SHP77 (cell line): ENCODE measurements around the gene MLPH.

Source experiments
- DNase-seq, 2 experiments: peaks; one replicate each; lab custom pipeline; 2025; lab: John Stamatoyannopoulos, UW

The MLPH gene

DNA sequence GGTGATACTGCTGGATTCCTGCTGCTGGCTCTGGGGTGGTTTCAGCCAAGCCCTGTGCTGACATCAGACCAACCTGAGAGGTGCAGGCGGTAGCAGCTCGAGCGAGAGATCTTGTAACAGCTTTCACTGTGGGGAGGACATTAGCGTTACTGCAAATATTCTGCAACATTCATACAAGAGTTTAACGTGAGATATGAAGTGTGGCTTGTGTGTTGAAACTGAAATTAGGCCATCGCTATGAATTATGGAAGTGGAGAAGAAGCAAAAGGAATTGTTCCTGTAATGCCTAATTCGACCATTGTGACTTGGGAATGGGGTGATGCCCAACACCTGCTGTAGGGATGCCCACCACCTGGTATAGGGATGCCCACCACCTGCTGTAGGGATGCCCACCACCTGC lies 6.5 kb upstream of the MLPH start:
- DNase-seq, result no peak

DNA sequence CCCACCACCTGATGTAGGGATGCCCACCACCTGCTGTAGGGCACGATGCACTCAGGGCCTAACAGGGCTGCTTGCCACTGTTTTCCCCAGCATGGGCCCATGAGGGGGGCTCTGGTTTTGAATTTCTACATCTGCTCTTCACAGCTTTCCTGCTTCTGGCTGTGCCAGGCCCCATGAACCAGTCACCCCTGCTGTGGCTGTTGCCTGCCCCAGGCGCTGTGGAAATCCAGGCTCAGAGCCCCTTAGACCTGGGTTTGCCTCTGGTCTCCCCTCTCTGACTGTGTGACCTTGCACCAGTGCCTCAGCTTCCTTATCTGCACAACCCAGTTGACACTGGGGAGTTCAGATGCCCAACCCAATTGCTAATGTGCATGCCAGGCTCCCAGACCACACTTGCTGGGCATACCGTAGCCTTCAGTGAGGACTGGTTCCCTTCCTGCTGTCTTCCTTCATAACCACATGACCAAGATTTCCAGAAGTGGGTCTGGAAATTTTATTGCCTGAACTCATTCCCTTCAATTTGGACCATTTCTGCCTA lies 6.0 kb upstream of the MLPH start:
- no peak for DNase-seq

DNA sequence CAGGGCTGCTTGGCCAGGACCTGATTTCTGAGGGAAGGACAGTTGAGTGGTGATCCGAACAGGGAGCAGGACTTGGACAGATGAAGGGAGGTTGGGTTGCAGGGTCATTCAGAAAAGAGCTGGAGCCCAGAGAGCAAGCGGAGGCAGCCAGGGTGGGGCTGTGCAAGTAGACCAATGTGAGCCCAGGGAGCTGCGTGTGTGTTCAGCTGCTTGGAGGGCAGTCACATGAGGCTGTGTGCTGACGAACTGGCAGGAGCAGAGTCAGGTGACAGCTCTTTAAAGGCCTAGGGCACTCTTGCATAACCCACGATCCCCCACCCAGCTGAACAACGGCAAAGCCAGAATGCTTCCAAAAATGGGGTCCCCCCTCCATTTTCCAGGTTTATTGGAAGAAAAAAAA lies 4.6 kb upstream of the MLPH start:
- peak; percentile 96 to 98 for DNase-seq

DNA sequence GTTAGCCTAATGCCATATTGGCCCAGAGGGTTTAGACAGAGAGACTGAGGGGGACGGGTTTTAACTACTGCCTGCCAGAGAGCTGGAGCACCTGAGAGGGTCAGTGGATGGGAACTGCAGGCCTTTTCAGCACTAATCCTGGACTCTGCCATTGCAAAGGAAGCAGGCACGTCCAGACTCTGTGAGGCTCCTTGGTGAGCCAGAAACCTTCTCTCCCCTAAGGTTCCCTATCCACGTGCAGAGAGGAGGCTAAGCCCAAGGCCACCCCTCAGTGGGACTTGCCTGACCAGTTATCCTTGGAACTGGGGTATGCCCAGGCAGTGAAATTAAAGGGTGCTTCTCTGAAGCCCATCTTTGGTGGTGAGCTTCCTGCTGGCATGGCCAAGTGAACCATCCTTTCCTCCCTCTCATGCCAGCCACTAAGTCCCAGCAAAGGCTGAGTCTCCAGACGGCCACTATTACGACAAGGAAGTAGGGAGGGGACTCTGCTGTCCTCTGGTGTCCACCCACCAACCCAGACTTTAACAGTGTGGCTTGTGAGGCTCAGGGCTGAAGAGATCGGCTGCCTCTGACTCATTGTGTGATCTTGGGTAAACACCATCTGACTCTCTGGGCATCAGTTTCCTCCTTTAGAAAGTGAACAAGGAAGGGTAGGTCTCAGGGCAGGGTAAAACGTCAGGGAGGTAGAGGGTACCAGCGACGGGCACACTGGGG lies 3.9 kb upstream of the MLPH start:
- DNase-seq, result peak; percentile 21 to 36

DNA sequence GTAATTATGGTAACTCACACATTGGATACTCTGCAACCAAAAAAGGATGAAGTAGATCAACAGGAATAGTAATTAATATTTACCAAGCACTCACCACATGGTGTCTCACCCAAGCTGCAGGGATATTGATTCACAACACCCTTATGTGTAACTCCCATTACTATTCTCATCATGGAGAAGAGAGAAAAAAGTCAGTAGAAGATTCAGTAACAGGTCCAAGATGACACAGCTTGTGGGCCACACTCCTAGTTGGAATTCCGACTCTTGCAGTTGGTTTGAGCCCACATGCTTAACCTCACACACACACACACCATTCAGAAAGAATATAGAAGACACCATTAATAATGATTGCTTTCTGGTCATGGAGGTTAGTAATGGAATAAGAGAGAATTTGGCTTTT lies 1.7 kb upstream of the MLPH start:
- DNase-seq, result no peak

DNA sequence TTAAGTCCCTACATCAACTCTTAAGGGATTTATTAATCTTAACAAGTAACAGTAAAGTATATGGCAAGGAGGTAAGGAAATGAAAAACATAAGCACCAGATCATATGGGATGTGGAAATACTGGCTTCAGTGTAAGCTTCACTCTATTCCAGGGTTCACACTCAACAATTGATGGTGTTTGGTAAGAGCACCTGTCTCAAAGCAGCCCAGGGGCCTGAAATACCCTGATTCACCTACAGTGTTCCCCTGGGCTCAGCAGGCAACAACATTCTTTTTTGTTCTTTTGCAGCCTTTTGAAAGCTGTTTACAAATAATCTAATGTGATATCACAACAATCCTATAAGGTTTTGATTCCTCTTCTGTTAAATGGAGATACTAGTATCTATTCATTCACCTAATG lies 1.2 kb upstream of the MLPH start:
- no peak for DNase-seq

DNA sequence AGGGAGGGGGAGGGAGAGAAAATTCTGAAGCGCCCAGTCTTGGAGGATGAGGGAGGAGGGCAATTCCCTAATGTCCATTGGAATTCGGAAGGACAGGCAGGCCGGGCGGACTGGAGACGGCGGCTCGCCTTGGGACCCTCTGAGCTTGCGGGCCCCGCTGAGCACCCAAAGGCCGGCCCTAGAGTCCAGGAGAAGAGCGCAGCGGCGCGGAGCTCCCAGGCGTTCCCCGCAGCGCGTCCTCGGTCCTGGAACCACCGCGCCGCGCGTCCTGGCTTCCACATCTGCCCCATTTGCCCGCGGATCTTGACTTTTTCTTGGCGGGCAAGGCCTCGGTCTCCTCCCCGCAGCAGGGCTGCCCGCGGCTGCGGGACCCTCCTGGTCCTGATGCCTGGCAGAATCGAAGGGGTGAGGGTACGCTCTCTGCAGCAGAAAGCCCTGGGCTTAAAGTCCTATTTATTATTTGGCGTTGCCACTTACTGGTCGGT lies 675 bp upstream of the MLPH start:
- no peak for DNase-seq

DNA sequence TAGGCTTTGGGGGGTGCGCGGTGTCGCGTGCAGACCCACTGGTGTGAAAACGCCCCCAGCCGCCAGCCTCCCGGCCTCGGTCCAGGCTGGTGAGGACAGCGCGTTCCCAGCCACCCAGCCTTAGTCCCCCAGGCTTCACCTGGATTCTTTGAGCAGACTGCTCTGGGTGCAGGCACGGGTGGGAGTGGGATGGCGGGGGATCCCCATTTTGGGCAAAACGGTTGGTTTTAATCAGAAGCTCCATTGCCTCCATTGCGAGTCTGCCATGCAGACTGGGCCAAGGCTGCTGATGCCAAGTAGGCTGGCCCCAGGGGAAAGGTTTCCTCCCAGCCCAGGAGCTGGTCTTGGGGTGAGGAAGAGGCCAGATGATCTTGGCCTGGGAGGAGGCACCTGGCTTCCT lies 445 bp downstream of the MLPH start:
- no peak for DNase-seq

DNA sequence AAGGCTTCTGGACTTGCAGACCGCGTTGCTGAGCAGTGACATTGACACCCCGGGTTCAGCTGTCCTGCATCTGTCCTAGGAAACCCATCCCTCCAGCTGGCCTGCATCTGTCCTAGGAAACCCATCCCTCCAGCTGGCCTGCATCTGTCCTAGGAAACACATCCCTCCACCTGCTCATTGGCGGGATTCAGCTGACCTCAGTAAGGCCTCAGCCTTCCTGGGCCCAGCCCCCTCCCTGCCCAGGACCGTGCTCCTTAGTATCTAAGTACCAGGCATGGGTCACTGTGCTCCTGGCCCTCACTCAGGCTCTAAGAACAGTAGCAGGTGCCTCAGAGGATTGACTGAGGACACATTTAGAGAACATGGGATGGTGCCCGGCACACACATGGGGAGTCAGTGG lies 1.2 kb downstream of the MLPH start:
- DNase-seq, result peak in 1 of 2 experiments; percentile 27

DNA sequence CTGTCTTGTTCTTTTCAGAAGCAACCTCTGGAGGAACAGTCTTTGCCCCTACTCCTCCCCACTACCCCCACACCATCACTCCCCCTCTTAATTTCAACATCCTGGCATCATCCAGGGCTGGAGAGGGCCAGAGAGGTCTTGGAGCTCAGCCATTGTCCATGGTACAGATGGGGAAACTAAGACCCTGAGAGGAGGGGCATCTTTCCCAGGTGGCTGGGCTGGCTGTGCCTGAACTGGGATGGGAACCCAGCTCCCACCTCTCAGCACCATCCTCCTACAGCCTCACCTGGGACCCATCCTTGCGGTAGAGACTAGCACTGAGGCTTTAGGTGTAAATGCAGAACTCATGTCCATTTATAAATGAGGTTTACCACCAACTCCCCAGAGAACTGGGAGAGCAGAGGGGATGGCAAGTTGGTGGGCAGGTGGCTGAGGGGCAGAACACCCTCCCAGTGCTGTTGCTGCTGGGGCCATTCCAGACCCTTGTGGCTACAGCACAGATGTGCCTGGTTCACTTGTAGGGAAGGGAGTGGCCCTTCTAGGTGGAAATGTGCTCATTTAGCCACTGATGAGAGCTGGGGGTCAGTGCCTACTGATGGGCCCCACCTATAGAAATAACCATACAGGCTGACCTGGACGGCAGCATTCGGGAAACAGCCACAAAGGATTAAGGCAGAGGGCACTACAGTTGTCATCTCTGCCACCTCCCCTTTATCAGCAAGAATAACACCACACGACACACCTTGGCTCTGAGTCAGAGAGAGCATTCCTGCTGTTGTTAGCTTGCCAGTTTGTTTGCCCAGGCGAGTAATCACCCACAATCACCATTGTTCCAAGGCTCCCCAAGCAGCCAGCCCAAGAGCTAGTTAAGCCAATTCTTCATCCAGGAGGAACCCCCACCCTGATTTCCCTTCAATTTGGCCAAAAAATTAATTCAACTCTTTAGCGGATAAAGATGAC lies 2.1 kb downstream of the MLPH start:
- DNase-seq, result no peak

DNA sequence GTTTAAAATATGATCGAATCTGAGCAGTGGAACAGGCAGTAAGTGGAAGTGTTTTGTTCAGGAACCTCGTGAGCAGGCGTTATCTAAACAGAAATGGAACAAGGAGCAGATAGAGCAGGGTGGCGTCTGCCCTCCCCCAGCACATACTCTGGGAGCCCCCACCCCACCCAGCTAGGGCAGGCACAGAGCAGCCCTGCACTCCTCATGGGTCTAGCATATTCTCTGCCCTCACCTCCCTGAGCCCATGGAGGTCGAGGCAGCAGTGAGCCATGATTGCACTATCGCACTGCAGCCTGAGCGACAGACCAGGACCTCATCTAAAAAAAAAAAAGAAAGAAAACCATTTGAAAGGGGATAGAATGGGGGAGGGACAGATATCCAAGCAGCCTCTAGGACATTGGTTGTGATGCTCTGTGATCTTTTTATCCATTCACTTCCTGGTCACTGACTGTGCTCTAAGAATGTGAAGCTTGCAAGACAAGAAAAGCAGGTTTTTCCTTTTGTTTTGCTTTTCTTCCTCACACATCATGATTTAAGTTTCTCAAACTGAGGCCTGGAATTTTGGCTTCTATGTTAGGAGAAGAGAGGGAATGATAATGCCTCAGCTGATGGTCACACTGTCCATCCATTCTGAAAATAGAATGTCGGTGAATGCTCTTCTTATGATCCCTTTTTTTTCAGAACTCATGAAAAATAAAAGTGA lies 3.1 kb downstream of the MLPH start:
- DNase-seq, result no peak

DNA sequence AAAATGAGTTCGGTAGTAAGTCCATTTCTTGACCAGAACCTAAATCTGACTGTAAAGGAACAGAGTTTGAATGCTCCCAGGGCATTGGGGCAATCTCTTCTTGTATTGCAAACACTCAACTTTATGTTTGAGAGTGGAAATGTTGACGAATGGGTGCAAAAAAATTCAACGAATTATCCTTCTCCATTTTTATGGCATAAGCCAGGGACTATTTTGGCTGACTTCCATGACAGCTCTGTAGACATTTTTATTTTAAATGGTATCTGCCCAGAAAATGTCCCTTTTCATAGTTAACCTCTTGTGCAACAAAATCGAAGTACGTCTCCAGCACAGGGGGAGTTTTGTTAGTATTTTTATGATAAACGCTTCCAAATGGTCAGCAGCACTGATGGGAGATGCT lies 3.7 kb downstream of the MLPH start:
- DNase-seq, result no peak

DNA sequence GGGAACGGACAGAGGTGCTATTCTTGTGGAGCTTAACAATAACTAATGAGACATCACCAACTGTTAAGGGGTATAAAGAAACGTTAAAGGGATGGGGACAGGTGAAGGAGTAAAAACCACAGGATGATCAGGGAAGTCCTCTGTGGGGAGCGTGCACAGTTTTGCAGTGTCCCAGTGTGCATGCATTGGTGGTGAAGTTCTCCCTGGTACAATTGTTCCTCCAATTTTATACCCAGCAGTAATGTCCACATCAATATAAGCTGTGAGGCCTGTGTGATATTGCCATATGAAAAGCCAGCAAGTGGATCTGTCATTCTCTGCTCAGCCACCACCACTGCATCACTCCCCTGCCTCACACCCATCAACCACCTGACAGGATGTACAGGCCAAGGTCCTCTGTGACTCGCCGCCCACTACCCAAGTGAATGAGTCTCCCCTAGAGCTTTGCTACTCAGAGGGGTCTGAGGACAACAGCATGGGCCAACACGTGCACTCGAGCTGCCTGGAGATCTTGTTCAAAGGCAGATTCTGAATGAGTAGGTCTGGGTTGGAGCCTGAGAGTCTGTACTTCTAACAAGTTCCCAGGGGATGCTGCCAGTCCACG lies 4.6 kb downstream of the MLPH start:
- no peak for DNase-seq

DNA sequence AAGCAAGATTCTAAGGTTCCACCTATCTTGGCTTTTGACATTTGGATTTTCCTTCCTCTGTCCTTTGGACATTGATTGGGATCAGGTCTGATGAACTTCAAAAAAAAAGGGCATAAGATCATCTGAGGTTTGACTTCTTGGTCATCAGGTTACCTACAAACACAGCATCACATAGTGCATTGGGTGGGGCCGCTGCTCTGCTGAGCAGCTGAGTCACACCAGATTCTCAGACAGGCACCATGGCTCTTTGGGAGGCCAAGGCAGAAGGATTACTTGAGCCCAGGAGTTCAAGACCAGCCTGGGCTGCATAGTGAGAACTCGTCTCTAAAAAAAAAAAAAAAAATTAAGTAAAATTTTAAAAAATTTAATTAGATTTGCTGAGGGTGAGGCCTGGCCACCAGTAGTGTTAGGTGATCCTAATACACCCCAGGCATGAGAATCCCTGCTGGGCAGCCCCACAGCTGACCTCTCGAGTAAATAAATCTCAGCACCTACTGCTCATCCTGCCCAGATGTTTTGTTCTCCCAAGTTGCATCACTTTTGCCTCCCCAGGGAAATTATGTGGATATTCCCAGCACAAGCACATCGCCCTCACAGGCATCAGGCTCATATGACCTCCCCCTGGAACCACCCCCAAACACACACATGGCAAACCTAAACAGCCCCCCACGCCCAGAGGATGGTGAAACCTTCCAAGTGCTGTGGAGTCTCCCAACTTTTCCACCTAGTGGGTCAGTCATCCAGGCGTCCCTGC lies 5.3 kb downstream of the MLPH start:
- no peak for DNase-seq

DNA sequence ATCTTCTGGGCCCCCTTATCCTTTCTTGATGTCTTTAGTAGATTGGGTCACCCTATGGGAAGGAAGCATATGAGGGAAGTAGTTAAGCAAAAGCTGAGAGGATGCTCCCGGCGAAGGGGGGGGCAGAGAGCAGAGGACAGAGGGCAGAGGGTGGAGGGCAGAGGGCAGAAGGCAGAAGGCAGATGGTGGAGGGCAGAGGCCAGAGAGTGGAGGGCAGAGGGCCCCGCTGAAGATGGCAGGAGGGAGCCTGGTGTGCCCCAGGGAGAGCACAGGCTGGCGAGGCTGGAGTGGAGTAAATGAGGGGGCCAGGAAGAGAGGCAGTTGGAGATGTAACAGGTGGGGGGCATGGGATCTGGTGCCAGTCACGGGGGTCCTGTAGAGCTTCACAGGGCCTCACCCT lies 7.0 kb downstream of the MLPH start:
- DNase-seq, result no peak

DNA sequence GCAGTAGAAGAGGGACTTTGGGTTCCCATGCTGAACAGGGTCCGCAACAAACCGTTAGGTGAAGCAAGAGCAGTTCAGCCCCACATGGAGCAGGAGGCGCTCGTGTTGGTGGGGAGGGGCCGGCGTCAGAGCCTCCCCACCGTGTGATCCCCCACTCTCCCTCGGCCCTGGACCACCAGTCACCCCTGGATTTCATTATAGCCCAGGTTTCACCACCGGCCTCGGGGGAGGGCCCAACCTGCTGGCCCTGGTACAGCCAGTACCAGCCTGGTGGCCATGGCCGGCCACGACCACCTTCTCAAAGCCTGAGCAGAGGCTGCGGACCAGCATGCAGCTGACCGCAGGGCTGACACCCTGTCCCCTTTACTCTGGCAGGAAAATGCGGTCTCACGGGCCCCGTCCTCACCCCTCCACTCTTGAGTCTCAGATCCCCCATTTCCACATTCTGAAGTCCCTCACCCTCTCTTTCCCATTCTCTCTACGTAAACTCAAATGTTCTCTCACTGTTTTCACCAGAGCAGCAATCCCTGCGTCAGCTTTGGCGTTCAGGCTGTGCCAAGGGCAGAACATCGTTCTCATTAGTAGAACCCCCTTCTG lies 8.6 kb downstream of the MLPH start:
- no peak for DNase-seq

DNA sequence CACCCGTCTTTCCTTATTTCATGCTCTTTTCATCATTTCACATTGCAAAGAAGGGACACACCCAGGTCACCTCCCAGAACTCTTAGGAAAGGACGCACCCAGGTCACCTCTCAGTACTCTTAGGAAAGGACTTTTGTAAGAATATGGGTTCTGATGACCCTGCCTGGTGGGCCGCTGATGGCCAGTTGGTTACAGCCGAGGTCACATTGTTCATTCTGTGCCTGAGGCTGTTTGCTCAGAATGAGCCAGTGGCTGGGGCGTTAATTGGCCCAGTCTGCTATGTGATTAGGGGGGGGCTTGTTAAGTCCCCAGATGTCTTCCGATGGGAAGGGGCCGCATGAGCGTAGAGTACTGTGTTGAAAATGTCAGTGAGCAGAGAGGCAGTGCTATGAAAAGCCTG lies 9.4 kb downstream of the MLPH start:
- DNase-seq, result no peak

DNA sequence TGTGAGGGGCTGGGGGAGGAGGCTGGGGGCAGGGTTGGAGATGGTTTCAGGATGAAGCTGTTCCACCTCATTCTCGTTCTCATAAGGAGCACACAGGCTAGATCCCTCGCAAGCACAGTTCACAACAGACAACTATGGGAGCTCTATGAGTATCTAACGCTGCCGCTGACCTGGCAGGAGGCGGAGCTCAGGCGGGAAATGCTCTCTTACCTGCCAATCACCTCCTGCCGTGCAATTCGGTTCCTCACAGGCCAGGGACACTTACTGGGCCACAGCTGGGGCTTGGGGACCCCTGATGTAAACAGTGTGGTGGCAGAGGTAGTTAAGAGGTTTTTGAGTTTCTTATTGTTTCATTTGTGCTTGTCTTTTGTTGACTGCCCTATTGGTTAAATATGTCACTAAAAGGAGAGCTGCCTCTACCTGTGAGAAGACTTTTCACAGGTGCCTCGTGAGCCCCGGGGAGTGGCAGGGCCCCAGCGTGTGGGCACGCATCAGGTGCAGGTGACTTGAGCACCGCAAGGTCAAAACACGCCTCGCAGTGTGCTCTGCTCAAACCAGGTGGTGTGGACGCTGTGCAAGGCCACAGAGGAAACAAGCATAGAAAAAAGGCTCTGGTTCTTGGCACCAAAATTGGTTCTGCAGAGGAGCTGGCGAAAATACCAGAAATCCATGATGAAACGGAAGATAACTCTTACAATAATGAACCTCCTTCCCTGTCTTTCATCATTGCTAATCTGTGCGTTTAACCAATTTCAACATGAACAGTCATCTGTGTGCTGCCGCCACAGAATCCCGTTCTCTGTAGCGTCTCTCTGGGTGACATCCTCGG lies 10.2 kb downstream of the MLPH start:
- no peak for DNase-seq

DNA sequence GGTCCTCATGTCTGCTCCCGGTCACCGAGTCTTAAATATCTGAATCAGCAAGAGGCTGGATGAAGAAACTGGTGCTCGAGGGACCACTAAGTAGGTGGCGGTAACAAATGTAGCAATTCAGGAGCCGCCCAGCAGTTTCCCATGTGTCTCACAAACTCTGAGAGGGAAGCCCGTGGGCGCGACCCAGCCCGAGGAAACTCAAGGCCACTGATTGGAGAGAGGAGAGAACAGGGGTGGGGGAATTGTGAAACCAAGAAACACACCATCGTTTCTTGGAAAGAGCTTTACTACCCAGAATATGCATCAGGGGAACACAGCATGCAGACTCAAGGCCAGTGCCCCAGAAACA lies 10.8 kb downstream of the MLPH start:
- DNase-seq, result no peak

DNA sequence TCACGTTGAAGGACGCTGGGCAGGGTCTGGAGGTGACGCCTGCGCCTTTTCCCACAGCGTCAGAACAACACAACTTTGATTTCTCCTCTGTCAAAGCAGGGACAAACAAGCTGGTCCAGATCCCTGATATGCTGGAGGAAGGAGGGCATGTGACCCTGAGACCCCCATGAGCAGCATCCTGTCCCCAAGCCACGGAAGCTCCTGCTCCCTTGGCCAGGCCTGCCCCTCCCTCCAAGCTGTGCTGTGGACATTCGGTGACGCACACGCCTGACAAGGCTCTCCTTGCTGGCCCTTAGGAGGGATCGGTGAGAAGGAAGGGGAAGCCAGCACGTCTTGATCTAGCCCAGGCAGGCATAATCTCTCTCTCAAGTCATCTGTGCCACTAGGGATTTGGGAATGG lies 11.3 kb downstream of the MLPH start:
- DNase-seq, result no peak
